HTERT RPE-1 (cell line): ENCODE results near the gene PIGZ.

Experiments used
- in situ Hi-C: fragments of 300-500 bp; cut with MboI; formaldehyde crosslinking; loops from 4 replicates; pipeline ENCODE4 v1.14.3; 2020; ENCODE audit warnings: low sequenced_read_pairs

PIGZ gene

DNA sequence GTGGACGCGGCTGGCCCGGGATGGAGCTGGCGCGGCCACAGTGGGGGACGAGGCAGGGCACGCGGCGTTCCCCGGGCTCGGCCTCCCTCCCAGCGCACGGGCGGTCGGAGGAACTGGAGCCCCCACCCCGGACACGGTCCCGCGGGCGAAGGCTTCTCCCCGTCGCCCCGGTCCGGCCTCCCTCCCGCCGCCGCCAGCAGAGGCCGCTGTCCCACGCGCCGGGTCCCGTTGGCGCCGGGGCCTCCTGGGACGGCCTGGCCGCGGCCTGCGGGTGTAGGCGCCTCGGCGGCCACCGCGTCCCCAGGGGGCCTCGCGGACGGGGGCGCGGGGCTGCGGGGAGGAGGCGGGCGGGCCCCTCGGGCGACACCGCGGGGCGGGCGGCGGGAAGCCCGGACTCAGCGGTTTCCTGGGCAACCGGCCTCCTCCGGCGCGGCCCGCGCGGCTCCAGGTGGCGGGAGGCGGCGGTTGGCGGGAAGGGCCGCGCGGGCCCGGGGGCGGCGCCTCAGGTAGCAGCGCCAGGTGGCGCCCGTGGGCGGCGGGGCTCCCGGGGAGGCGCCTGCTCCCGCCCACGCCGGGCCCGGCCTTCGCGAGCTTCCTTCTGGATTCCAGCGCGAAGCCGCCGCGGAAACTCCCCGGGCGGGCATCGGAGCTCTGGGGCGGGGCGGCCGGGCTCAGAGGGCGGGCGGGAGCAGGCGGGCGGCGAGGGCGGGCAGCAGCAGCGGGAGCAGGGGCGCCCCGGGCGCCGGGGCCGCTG lies 34.2 kb upstream of the PIGZ start:
- in situ Hi-C loops: no loop called here

DNA sequence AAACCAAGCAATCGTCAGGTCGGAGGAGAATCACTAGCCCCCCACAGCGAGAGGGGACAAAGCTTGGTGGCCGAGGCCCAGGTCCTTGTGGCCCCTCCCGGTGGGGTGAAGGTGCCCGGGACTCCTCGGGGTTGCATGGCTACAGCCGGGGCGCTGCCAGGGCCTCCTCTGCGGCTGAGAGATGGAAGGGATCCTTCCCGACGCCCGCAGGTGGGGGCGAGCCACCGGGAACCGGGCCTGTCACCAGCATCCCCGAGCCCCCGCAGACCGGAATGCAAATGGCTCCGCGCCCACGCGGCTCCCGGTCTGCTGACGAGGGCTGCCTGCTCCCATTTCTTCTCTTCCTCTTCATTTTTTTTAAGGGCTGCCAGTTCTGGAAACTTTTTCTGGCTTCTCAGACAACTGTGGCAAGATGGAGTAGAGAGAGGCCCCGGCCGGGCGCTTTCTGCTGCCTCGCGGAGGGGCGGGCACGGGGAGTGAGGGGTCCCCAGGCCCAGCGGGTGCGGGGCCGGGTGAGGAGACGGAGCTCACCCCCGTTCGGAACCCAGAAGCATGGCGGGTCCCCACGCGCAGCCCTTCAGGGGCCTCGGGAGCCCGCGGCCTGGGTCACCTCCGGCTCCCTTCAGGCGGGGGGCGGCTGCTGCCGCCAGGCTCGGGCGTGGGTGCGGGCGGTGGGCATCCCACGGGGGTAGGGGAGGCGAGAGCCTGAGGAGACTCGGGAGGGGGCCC lies 33.5 kb upstream of the PIGZ start:
- in situ Hi-C loops: no loop called here

DNA sequence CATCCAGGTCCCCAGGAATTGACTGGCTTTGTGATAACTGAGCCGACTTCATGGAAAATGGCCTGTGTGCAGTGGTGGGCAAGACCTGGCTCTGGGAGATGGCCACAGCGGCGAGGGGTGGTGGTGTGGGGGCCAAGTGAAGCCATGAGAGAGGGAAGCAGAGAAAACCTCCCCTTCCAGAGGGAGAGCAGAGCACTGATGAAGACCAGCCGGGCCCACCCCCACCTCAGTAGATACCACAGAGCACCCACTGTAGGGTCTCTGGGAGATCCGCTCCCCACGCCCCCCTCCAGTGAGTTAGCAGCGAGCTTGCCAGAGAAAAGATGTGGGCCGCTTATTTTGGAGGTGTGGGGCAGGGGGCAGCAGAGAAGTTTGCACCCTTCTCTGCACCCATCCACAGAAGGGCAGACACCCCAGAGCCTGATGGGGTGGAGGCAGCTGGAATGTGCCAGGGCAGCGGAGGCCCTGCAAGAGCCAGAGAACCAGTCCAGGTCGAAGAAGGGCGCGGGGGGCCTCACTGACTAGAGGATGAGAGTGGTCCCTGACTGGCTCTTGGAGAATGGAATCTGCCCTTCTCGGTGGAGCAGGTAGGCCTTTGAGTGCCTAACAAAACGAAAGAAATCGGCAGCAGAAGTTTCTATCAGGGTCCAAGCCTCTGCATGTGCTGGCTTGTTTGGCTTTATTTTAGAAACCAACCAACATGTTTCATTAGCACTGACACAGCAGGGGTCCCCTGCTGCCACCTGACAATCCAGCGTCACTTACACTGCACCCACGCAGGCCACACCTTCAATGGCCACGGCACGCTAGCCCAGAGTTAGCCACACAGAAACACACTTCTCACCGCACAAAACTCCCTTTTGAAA lies 32.7 kb upstream of the PIGZ start:
- in situ Hi-C loops: no loop called here

DNA sequence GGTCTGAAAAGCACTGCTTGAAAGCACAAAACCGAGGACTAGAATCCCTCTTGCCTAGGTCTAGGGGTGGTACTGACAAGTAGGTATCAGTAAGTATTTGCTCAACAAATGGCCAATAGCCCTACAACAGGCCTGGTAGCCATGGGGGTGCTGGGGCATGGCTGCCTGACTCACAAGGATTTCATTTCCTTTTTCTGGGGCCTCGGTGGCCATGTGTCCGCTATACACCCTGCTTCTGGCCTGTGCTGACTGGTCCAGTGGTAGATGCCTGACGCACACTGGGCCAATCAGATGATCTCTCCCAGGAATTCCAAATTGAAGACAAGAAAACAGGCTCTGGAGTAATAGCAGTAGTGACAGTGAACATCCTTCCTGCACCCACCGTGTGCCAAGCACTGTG lies 31.6 kb upstream of the PIGZ start:
- in situ Hi-C loops: no loop called here

DNA sequence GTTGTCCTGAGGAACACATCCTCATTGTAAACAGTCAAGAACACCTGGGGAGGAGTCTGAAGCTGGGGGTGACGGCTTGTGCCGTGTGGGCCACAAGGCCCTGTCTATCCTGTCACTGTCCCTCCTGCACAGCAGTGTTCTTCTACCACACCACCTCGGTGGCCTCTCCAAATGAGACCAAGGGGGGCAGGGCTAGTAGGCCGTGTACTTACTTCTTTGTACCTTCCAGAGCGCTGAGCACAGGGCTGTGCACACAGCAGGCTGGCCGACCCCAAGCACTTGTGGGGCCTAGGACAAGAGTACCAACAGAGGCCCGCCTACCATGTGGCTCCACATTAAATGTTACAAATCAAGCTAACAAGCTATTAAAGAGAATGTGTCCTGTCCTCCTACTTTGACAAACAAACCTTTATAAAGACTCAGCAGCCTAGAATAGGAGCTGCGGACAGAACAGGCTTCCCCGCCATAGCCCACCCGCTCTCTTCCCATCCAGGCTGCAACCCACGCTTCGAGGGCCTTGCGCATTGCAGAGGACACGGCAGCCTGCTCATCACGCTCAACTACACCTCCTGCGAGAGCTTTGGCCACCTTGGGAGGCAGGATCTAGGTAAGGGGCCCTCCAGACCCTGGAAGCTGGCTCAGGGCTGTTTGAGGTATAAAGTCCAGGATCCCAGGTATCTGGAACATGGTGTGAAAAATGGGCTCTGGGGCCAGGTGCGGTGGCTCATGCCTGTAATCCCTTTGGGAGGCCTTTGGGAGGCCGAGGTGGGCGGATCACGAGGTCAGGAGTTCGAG lies 30.5 kb upstream of the PIGZ start:
- in situ Hi-C loops: no loop called here

DNA sequence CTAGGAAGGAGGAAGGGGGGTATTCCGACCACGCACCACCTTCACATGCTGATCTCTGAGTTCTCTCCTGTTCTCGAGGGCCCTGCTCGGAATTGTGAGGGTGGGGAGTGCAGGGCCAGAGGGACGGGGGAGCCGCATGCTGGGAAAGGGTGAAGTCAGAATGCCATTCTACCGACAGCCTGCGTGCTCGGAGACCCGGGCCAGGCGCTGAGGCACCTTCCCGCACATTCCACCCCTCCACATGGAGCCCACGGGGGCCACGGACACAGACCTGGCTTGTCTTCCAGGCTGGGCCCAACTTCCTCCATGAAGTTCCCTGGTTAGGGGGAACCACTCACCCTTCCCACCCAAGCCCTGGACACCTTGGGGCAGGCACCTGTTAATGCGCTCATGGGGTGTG lies 28.7 kb upstream of the PIGZ start:
- in situ Hi-C loops: no loop called here

DNA sequence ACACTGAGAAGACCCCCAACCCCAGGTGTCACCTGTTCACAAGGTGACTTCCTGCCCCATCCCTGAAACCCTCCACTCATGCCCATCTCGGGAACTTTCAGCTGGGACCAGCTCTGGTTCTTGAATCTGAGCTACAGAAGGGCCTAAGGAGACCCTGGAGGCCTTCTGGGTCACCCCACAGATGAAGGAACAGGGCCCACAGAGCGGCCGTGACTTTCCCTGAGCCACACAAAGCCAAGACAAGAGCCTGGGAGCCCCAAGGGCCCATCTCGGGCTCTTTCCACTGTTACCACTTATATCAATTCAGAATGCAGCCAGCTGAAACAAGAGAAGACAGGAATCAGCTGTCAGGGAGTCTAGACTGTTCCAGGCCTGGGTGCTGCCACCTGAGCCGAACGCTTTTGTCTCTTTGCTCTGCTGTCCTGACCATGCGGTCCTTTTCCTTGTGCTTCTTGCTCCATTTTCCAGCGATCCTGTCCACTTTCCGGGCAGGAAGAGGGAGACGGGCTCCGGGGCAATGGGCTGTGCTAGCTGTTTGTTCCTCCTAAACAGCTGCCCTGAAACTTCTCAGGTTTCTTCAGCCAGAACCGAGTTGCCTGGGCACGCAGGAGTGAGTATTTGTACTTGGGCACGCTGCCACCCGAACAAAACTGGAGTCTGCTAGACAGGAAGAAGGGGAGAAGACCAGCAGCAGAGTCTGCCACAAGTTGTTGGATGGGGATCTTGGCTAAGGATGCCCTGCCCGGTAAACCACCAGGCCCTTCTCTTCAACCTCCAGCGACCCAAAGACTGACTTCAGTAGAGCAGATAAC lies 28.0 kb upstream of the PIGZ start:
- in situ Hi-C loops: no loop called here

DNA sequence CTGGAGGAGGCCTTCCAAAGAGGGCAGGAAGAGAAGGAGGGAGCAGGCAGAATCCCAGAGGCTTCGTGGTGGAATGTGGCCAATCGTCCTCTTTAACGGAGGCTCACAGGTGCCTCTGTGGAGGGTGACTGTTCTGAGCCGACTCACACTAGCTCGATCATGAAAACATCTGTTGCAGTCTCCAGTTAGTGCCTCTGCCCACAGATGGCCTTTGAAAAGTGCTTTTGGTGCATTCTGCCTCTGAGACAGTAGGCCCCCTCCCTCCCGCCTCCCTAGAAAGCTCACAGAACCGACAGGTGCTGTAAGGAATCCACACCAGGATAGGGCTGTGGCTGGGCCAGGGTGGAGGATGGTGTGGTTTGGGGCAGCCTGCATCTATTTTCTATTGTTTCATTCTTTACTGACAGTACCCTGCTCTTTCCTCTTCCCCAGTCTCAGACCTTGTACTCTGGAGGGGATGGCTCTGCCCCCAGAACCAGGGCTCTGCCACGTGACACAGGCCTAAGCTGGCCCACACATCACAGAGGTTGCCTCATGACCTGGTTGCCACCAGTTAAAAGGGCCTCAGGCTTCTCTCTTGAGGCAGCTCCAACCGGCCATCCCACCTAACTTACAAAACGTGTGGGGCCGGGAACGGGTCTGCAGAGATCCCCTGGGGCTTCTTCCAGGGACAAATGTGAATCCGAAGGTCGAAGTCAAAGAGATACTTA lies 27.2 kb upstream of the PIGZ start:
- in situ Hi-C loops: no loop called here

DNA sequence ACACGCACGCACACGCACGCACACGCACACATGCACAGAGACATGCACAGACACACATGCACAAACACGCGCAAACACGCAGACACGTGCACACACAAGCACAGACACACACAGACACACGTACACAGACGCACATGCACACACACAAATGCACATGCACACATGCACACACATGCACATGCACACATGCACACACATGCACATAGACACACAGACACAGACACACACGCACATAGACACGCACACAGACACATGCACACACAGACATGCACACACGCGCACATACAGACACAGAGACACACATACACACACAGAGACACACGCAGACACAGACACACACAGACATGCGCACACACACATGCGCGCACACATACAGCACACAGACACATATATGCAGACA lies 26.4 kb upstream of the PIGZ start:
- in situ Hi-C loops: no loop called here

DNA sequence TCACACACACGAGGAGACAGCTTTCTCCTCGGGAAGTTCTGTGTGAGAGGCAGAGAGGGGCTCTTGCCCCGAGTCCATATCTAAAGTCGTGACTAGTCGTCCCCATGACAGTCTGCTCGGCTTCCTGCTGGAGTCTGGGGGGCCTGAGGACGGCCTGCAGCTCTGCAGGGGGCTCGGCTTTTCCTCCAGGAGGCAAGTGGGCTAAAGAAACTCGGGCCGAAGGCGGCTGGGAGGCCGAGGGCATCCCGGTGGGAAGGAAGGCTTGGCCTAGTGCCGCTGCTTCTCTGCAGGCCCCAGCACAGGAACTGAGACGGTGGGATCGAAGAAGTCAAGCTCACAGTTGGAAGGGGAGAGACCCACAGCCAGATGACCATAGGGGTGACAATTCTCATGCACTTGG lies 25.4 kb upstream of the PIGZ start:
- in situ Hi-C loops: no loop called here

DNA sequence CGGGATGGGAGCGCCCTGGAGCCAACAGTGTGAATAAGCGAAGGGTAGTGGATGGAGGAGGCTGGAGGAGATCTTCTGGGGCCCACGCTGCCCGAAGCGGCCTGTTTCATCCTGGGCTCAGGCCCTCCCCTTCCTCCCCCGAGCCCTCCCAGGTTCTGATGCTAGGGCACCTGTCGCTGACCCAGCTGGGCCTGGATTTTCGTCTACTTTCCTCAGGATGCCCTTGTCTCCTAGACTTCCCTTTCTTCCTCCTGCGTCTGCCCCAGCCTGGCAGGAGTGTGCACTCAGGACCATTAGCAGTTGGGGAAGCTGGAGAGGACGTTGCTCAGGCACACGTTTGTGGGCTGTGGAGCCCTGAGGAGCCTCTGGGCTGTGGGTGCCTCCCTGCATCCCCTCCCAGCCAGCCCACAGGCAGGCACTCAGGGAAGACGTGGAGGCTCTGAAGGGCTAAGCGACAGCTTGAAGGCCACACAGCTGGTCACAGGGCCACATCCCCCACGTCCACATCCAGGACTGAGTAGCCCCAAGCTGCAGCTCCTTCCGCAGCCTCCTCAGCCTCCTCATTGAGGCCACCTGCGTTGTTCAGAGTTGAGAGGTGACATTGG lies 23.9 kb upstream of the PIGZ start:
- in situ Hi-C loops: no loop called here

DNA sequence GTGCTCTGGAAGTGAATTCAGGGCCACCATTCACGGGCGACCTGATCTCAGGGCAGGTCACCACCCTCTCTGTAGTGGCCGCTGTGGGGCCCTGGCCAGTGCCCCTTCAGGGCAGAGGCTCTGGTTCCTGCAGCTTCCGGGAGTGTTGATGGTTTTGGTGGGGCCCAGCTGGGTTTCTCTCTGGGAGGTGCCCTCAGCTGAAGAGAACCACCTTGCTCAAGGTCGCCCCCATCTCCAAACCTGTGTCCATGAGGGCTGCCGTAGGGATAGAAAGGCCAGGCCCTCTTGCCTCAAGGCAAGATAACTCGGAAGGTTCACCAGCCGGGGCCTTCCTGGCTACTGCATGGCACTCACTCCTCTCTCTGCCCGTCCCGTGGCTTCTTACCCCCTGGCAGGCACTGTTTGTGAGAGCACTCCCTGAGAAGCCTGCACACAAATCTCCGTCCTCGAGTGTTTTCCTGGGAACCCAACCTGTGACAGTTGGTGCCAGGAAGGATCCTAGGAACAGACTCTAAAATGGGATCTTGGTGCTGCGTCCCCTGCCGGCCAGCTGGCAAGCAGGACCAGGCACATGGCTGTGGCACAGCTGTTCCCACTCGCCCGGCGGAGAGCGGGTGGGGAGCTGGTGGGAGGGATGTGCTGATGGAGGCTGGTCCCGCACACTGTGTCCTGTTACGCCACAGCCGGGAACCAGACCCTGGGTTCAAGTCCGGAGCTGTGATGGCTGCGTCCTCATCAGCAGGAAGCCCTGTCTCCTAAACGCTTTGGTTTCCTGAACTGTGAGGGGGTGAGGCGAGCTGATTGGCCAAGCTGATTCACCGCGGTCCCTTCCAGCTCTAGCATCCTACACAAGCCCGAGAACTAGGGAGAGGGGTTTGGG lies 23.2 kb upstream of the PIGZ start:
- in situ Hi-C loops: no loop called here

DNA sequence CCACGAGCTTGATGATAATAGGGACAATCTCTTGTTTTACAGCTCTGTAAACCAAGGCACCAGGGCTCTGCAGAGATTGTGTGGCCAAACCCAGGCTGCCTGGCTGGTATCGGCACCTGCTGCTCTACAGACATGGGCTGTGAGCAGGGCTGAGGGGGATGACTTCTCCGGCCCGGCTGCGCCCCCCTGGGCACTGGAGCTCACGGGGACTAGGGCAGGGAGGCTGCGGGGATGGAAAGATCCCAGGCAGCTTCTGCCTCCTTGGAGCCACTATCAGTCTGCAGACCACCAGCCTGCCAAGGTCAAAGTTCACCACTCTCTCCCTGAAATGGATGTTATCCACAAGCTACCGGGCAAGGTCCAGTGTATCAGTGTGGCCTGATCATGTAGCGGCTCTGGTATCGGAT lies 22.0 kb upstream of the PIGZ start:
- in situ Hi-C loops: no loop called here

DNA sequence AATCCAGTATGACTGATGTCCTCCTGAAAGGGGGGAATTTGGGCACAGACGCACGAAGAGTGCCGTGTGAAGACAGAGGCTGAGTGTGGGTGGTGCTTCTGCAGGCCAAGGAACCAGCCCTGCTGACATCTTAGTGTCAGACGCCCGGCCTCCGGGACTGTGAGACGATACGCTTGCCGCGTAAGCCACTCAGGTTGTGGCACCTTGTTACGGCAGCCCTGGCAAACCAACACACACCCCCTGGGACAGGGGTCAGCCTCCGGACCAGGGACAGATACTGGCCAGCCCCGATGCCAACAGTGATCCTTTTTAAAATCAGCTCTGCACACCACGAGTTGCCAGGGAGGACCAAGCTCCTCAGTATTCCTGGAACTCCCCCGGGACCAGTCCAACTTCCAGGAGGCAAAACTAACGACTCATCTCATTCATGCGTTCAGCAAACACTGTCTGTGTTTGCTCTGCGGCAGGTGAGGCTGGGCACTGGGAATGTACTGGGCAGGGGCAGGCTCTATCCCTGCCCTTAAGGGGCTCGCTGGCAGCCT lies 21.2 kb upstream of the PIGZ start:
- in situ Hi-C loops: no loop called here

DNA sequence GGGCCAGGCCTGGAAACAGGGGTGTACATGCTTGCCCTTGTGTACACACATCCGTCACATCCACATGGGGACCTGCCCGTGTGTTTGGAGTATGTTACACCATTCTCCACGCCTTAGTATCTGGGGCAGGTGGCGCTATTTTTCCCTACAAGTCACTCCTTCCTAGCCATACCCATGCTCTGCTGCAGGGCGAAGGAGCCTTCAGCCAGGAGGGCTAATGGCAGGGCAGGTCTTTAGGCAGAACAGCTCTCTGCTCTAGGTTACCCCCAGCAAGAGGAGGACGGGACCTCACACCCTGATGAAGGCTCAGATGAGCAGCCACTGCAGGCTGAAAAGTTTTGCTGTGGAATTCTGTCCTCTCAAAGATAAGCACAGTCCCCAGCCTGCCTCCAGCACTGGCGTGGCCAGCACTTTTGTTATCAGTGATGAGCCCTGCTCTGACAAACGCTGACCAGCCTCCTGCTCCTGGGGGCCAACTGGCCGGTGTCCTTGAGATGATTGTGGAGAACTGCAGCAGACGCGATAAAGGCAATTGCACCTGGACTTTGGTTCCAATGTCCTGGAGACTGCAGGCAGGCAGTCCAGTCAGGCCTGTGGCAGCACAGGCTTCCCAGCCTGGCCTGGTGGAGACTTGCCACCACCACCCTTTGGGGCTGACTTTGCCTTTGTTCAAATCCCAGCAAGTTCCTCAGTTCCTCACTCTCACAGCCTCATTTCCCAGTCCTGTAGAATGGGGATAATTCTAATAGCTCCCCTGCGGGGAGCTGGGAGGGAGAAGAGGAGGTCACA lies 19.8 kb upstream of the PIGZ start:
- in situ Hi-C loops: no loop called here

DNA sequence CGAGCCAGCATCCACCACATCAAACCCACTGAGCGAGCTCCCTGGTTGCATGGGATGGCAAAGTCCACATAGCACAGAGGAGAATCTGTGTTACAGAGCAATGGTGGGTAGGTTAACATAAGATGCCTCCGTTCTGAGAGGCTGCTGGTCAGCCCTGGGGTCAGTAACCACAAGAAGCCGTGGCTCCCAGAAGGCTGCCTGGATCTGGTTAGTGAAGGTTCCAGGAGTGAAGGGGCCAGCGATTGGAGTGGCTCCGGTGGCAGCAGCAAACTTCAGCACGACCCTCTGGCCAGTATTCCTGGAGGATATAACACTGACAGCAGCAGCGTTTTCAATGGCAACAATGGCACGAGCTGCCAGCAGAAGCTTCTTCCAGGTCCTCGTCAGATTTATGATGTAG lies 18.4 kb upstream of the PIGZ start:
- in situ Hi-C loops: no loop called here
